Measurements from ENCODE around the gene HYAL2.

The HYAL2 gene

GRCh38 chr3:50330330-50330729 is 7.8 kb upstream of the HYAL2 start:
- DNase-seq (ENCODE audit: low read depth in 2 of 2): no peak

- DNase-seq (ENCODE audit: low read depth in 2 of 2): peak; percentile 92 to 93
Measured at GRCh38 chr3:50327943-50328691, 5.6 kb upstream of the HYAL2 start, which contains the start of gene TUSC2. Gene TUSC2, minus strand, starts transcription at chr3:50328223. Its CDS starts 124 bp downstream, at chr3:50328099.

GRCh38 chr3:50327129-50327528 is 4.6 kb upstream of the HYAL2 start:
- DNase-seq (ENCODE audit: low read depth in 2 of 2): no peak

GRCh38 chr3:50326182-50326541 is 3.6 kb upstream of the HYAL2 start:
- no peak for DNase-seq (ENCODE audit: low read depth in 2 of 2)

- DNase-seq (ENCODE audit: low read depth in 2 of 2): no peak
Measured at GRCh38 chr3:50325497-50326181, 3.1 kb upstream of the HYAL2 start.

- no peak for DNase-seq (ENCODE audit: low read depth in 2 of 2)
Measured at GRCh38 chr3:50325113-50325480, 2.6 kb upstream of the HYAL2 start.

- peak in 1 of 2 donors; percentile 57 for DNase-seq (ENCODE audit: low read depth in 2 of 2)
Measured at GRCh38 chr3:50324351-50325112, 2.0 kb upstream of the HYAL2 start.

GRCh38 chr3:50323614-50324199 is 1.2 kb upstream of the HYAL2 start:
- DNase-seq (ENCODE audit: low read depth in 2 of 2): no peak

GRCh38 chr3:50323092-50323600 is 601 bp upstream of the HYAL2 start:
- DNase-seq (ENCODE audit: low read depth in 2 of 2): no peak

GRCh38 chr3:50322115-50322385 is 495 bp downstream of the HYAL2 start:
- no peak for DNase-seq (ENCODE audit: low read depth in 2 of 2)

- DNase-seq (ENCODE audit: low read depth in 2 of 2): peak; percentile 71 to 80
Measured at GRCh38 chr3:50321336-50322114, 1.0 kb downstream of the HYAL2 start.

GRCh38 chr3:50320853-50321335 is 1.7 kb downstream of the HYAL2 start:
- no peak for DNase-seq (ENCODE audit: low read depth in 2 of 2)

GRCh38 chr3:50319894-50320625 is 2.5 kb downstream of the HYAL2 start:
- no peak for DNase-seq (ENCODE audit: low read depth in 2 of 2)

GRCh38 chr3:50319181-50319893 is 3.2 kb downstream of the HYAL2 start:
- DNase-seq (ENCODE audit: low read depth in 2 of 2): no peak

- DNase-seq (ENCODE audit: low read depth in 2 of 2): no peak
Measured at GRCh38 chr3:50318615-50319014, 3.9 kb downstream of the HYAL2 start.

GRCh38 chr3:50318163-50318562 is 4.4 kb downstream of the HYAL2 start:
- no peak for DNase-seq (ENCODE audit: low read depth in 2 of 2)

- DNase-seq (ENCODE audit: low read depth in 2 of 2): no peak
Measured at GRCh38 chr3:50317300-50317699, 5.2 kb downstream of the HYAL2 start.

GRCh38 chr3:50316657-50317242 is 5.8 kb downstream of the HYAL2 start:
- no peak for DNase-seq (ENCODE audit: low read depth in 2 of 2)

- no peak for DNase-seq (ENCODE audit: low read depth in 2 of 2)
Measured at GRCh38 chr3:50314816-50315215, 7.7 kb downstream of the HYAL2 start.

- no peak for DNase-seq (ENCODE audit: low read depth in 2 of 2)
Measured at GRCh38 chr3:50314342-50314741, 8.2 kb downstream of the HYAL2 start.
